Peyer's patch (tissue), 4 donors: ENCODE measurements around the gene SMAD1.

ENCODE experiments used
- CTCF ChIP-seq, 6 experiments: fragments of 450-650 bp in 4 of 6; fragments of 200-600 bp in 2 of 6; sonication (generic) in 1 of 6; IDR thresholded peaks; one replicate each; pipeline ENCODE4 v1.5.1; 2017 to 2019; ENCODE audit warnings: antibody characterized with exemption in 6 of 6, mild to moderate bottlenecking in 3 of 6, moderate library complexity in 1 of 6
- POLR2A ChIP-seq, 2 donors: fragments of 450-650 bp; IDR thresholded peaks; one replicate each; pipeline ENCODE4 v1.5.1; 2017; ENCODE audit warnings: antibody characterized with exemption in 2 of 2, mild to moderate bottlenecking in 2 of 2, moderate library complexity in 2 of 2

- TF ChIP-seq CTCF (IDR thresholded peaks at IDR 0.05), result no peak
- no peak for TF ChIP-seq POLR2A (IDR thresholded peaks at IDR 0.05)
Measured at GRCh38 chr4:145564540-145564939, 82.9 kb downstream of the SMAD1 start.
